SK-N-MC (cell line): ENCODE data around the gene SERPINB3.

Experiments used
- EZH2 ChIP-seq: fragments of 200-600 bp; sonication (generic); IDR thresholded peaks from one replicate; pipeline ENCODE4 v1.6.1; 2017; ENCODE audit warnings: antibody characterized with exemption
- POLR2AphosphoS5 ChIP-seq: IDR thresholded peaks from 2 replicates; pipeline ENCODE4 v1.6.1; 2012; ENCODE audit warnings: mild to moderate bottlenecking, low read depth, low read length, borderline replicate concordance

DNA sequence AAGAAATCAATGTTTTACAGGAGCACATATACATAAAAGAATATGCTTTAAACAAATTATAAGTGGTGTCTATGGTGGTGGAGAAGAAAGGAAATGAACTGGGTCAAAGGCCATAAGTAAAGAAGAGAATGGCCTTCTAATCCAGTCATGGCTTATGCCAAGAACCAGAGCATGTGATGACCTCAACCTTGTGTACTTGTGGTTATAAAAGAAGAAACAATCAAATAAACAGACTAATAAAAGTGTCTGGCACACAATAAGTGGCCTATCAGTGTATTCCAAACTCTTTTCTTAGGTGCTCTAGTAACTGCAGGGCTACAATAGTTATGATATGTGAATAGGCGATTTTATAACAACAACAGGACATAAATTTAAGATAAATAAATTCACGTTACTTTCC lies 43.7 kb upstream of the SERPINB3 start:
- TF ChIP-seq EZH2 (no peak), POLR2AphosphoS5 (no peak)
